MCF 10A (cell line): ENCODE measurements around the gene MID2. TPM values are rescaled to one million over a fixed set of nuclear protein-coding genes. Genes with fewer than 3 reads are reported as not detected.

ENCODE experiments used
- BruUV-seq: library from RNA; stranded (reverse); fragments of 400-500 nt; replicated peaks from 2 replicates; lab custom pipeline; 2021; lab: Mats Ljungman, UMichigan
- CTCF ChIA-PET: fragments of 300-600 bp; sonication (Branson Sonifier 250); formaldehyde crosslinking; extraction: SDS; loops from one replicate; lab custom pipeline; 2021; ENCODE audit warnings: antibody characterized with exemption, inconsistent platforms; lab: Yijun Ruan, JAX
- POLR2A ChIA-PET: fragments of 300-600, 350-650 bp; sonication (Branson Sonifier 250); formaldehyde crosslinking; extraction: SDS; loops from one replicate; lab custom pipeline; 2020; ENCODE audit warnings: antibody characterized with exemption, inconsistent platforms; lab: Yijun Ruan, JAX
- DNase-seq: peaks from one replicate; pipeline ENCODE4 v3.0.0-alpha.2; 2018; ENCODE audit not compliant: unreplicated experiment
- H3K27ac Mint-ChIP-seq: one replicate; pipeline ENCODE4 v1.8.0; 2022; ENCODE audit warnings: mild to moderate bottlenecking, low read depth, mixed read lengths; ENCODE audit not compliant: unreplicated experiment
- H3K27me3 Mint-ChIP-seq: one replicate; pipeline ENCODE4 v1.8.0; 2022; ENCODE audit warnings: mixed read lengths; ENCODE audit not compliant: insufficient read depth, unreplicated experiment
- H3K36me3 Mint-ChIP-seq: one replicate; pipeline ENCODE4 v1.8.0; 2022; ENCODE audit warnings: mild to moderate bottlenecking, moderate library complexity, mixed read lengths; ENCODE audit not compliant: insufficient read depth, unreplicated experiment
- H3K4me1 Mint-ChIP-seq: one replicate; pipeline ENCODE4 v1.8.0; 2022; ENCODE audit warnings: mixed read lengths; ENCODE audit not compliant: insufficient read depth, unreplicated experiment
- H3K4me3 Mint-ChIP-seq: one replicate; pipeline ENCODE4 v1.8.0; 2022; ENCODE audit warnings: mild to moderate bottlenecking, moderate library complexity, mixed read lengths; ENCODE audit not compliant: unreplicated experiment
- H3K9me3 Mint-ChIP-seq: one replicate; pipeline ENCODE4 v1.8.0; 2022; ENCODE audit warnings: mixed read lengths; ENCODE audit not compliant: unreplicated experiment
- CTCF ChIP-seq: fragments of 200-600 bp; IDR thresholded peaks from one replicate; pipeline ENCODE4 v1.8.0; 2022; ENCODE audit warnings: antibody characterized with exemption, mild to moderate bottlenecking; ENCODE audit not compliant: unreplicated experiment
- intact Hi-C: fragments of 100-400 bp; cut with micrococcal nuclease; formaldehyde crosslinking; loops from 2 replicates; pipeline ENCODE4 v1.14.1; 2022
- total RNA-seq: library from RNA; stranded (reverse); gene quantifications from 2 replicates; pipeline ENCODE4 v1.2.3, GENCODE V29; 2022

Gene MID2
- total RNA-seq, 1 experiment from 2014 or later: 12.1 TPM

- peaks cover 47% of the 10 kb centered on the region for H3K27me3 Mint-ChIP-seq
- H3K4me3 Mint-ChIP-seq: no peak overlapping the region
- peaks cover 4% of the 10 kb centered on the region for H3K36me3 Mint-ChIP-seq
- ChIA-PET POLR2A (interaction anchor here (1.1 kb wide), 1 partner anchor 68 kb away, joined by 4 read pairs; no protein-coding TSS in a partner anchor), CTCF (no interaction called here)
- intact Hi-C loops: no loop called here
- no peak for TF ChIP-seq CTCF
- no TSS peak for BruUV-seq
- H3K9me3 Mint-ChIP-seq: no peaks in the 10 kb centered on the region
- no peak for DNase-seq
- H3K27ac Mint-ChIP-seq: no peak overlapping the region
- H3K4me1 Mint-ChIP-seq: peaks cover 13% of the 10 kb centered on the region
Observed at GRCh38 chrX:107934262-107934661, 108.6 kb downstream of the MID2 start.

- intact Hi-C loops: no loop called here
- Mint-ChIP-seq H3K4me1 (peaks cover 13% of the 10 kb centered on the region), H3K9me3 (no peaks in the 10 kb centered on the region), H3K27ac (peak overlapping the region; percentile 39), H3K27me3 (peaks cover 47% of the 10 kb centered on the region), H3K36me3 (peaks cover 4% of the 10 kb centered on the region), H3K4me3 (peak overlapping the region; percentile 84)
- no peak for TF ChIP-seq CTCF
- ChIA-PET POLR2A (no interaction called here), CTCF (interaction anchor here (0.6 kb wide), 1 partner anchor 22 kb away, joined by 3 read pairs; no protein-coding TSS in a partner anchor)
- DNase-seq: peak; percentile 76
- no TSS peak for BruUV-seq
Observed at GRCh38 chrX:107935200-107935599, 109.5 kb downstream of the MID2 start.

- no peak for TF ChIP-seq CTCF
- peak overlapping the region; percentile 84 for H3K4me3 Mint-ChIP-seq
- DNase-seq: peak; percentile 64
- BruUV-seq: no TSS peak
- peaks cover 13% of the 10 kb centered on the region for H3K4me1 Mint-ChIP-seq
- CTCF ChIA-PET: interaction anchor here (0.6 to 0.7 kb wide), 2 partner anchors 19 to 23 kb away, joined by 3 read pairs; no protein-coding TSS in a partner anchor
- H3K36me3 Mint-ChIP-seq: peaks cover 4% of the 10 kb centered on the region
- intact Hi-C loops: no loop called here
- no peaks in the 10 kb centered on the region for H3K9me3 Mint-ChIP-seq
- POLR2A ChIA-PET: no interaction called here
- peak overlapping the region; percentile 39 for H3K27ac Mint-ChIP-seq
- peaks cover 51% of the 10 kb centered on the region for H3K27me3 Mint-ChIP-seq
Observed at GRCh38 chrX:107935664-107936433, 110.2 kb downstream of the MID2 start.

- POLR2A ChIA-PET: no interaction called here
- peak overlapping the region; percentile 84 for H3K4me3 Mint-ChIP-seq
Observed at GRCh38 chrX:107936434-107936730, 110.7 kb downstream of the MID2 start.

More at GRCh38 chrX:107936434-107936730, 110.7 kb downstream of the MID2 start:
- Mint-ChIP-seq H3K36me3 (peaks cover 4% of the 10 kb centered on the region), H3K27ac (peak overlapping the region; percentile 39), H3K27me3 (peaks cover 51% of the 10 kb centered on the region), H3K9me3 (no peaks in the 10 kb centered on the region), H3K4me1 (peaks cover 13% of the 10 kb centered on the region)
- intact Hi-C loops: no loop called here
- CTCF ChIA-PET: interaction anchor here (0.7 to 1.6 kb wide), 2 partner anchors 18 to 43 kb away, joined by 3 to 6 read pairs; no protein-coding TSS in a partner anchor
- DNase-seq: no peak
- no peak for TF ChIP-seq CTCF
- no TSS peak for BruUV-seq
